Measurements from ENCODE around the gene AK9. TPM values are rescaled to one million over a fixed set of nuclear protein-coding genes. Genes with fewer than 3 reads are reported as not detected.
A peak's percentile ranks its signal among the peaks of the same experiment; 100 is the strongest.
"Not testable (repeated sequence)": the region's sequence is repeated elsewhere in the genome, so short reads cannot be mapped to it uniquely, and the experiment has no call there.

AK9 gene
- total and polyA plus RNA-seq, 2 of the 8 experiments (the other 6 are each of a cell fraction or from before 2014, with no cell fraction given): 1.8 to 2.2 TPM

GRCh38 chr6:109461205-109461604 lies 229.8 kb downstream of the AK9 start:
- TF ChIP-seq KDM1A (IDR thresholded peaks at IDR 0.05; ENCODE audit: borderline replicate concordance, low read length): peak; percentile 66
- not testable (repeated sequence) for H3K14ac ChIP-seq (ENCODE audit: insufficient read length); H4K20me1 ChIP-seq (replicated peaks in 1 of 2; ENCODE audit: control insufficient read depth in 1 of 2, insufficient read depth in 2 of 2, low read length in 2 of 2); H2AK5ac ChIP-seq (ENCODE audit: low read depth, low read length); H3K23me2 ChIP-seq (ENCODE audit: low read depth, low read length); H2BK5ac ChIP-seq (ENCODE audit: low read depth, low read length); H3K23ac ChIP-seq (ENCODE audit: insufficient read length); H2BK15ac ChIP-seq (ENCODE audit: low read length); H3K4ac ChIP-seq (replicated peaks; ENCODE audit: insufficient read length, low read depth, low read length); H2AFZ ChIP-seq (ENCODE audit: low read length); H3K56ac ChIP-seq (replicated peaks; ENCODE audit: insufficient read length, low read depth, low read length); FAIRE-seq; H2BK20ac ChIP-seq (ENCODE audit: low read length); H3K9ac ChIP-seq (replicated peaks in 1 of 4; ENCODE audit: extremely low read depth in 1 of 4, low read depth in 3 of 4, low read length in 3 of 4); H3K9me3 ChIP-seq (ENCODE audit: insufficient read depth in 2 of 2, low read depth in 1 of 2, low read length in 1 of 2); H3K27me3 ChIP-seq (replicated peaks in 1 of 4; ENCODE audit: control insufficient read depth in 3 of 4, extremely low read depth in 1 of 4, insufficient read depth in 3 of 4, low read length in 3 of 4); H4K91ac ChIP-seq (replicated peaks; ENCODE audit: insufficient read length, low read length); H3K18ac ChIP-seq (ENCODE audit: extremely low read depth, low read length); H4K8ac ChIP-seq (ENCODE audit: extremely low read depth, insufficient read depth, low read length); DNase-seq (ENCODE audit: low read depth in 1 of 2, low spot score in 2 of 2); H3K4me3 ChIP-seq (ENCODE audit: extremely low read depth in 1 of 4, insufficient read depth in 2 of 4, low read depth in 3 of 4, low read length in 4 of 4); H3K27ac ChIP-seq (ENCODE audit: low read depth, low read length); H2BK12ac ChIP-seq (ENCODE audit: low read depth, low read length); H3K4me2 ChIP-seq (ENCODE audit: insufficient read depth in 1 of 2, low read depth in 2 of 2, low read length in 2 of 2); H2BK120ac ChIP-seq (replicated peaks; ENCODE audit: low read depth, low read length); H4K5ac ChIP-seq (ENCODE audit: insufficient read length, low read depth, low read length); H3K79me1 ChIP-seq (ENCODE audit: low read depth, low read length)
- 97% methylated on average over 1 of the region's 1 CpG; no CpG with 5 or more reads in 1 of the 2 experiments for WGBS, 2 experiments (ENCODE audit: extremely low coverage in 1 of 2, insufficient coverage in 1 of 2, insufficient read length in 1 of 2, insufficient replicate concordance in 2 of 2, low coverage in 1 of 2, low lambda C conversion rate in 2 of 2, missing lambda C conversion rate in 1 of 2)
- peaks cover 2 to 10% (median 6%) of the 10 kb centered on the region in 4 experiments; a peak in 6 of 7 replicates for H3K4me1 ChIP-seq (replicated peaks in 1 of 4; ENCODE audit: control insufficient read depth in 3 of 4, insufficient read depth in 4 of 4, low read length in 3 of 4)
- CTCF ChIA-PET (ENCODE audit: partially characterized antibody): interaction anchor here (1.2 kb wide), 1 partner anchor 26 kb away, joined by 4 read pairs; no protein-coding TSS in a partner anchor
- H3K36me3 ChIP-seq (ENCODE audit: control insufficient read depth in 2 of 4, insufficient read depth in 4 of 4, low read length in 3 of 4): peaks cover 12 to 54% (median 26%) of the 10 kb centered on the region in 4 experiments
- POLR2A ChIA-PET (ENCODE audit: partially characterized antibody): interaction anchor here (0.6 kb wide), 1 partner anchor 19 kb away, joined by 3 read pairs; no protein-coding TSS in a partner anchor
- peaks cover 0 to 15% of the 10 kb centered on the region in 2 experiments; a peak in 2 of 4 replicates for H3K79me2 ChIP-seq (ENCODE audit: control insufficient read depth in 1 of 2, insufficient read depth in 2 of 2, low read length in 2 of 2)
